T-helper 1 cell treated with Interleukin-12 subunit alpha and Interleukin-12 subunit beta and Interleukin-4 antibody, amounts not matched to agents 30 μg/mL and 1 μg/mL, for 36 hours (primary cell): ENCODE measurements around the gene RRBP1.

Source experiments
- H3K27ac Mint-ChIP-seq: one replicate; pipeline ENCODE4 v1.8.0; 2021; ENCODE audit warnings: mild to moderate bottlenecking, mixed read lengths
- H3K27me3 Mint-ChIP-seq: one replicate; pipeline ENCODE4 v1.8.0; 2021; ENCODE audit warnings: low read depth, mixed read lengths
- H3K36me3 Mint-ChIP-seq: one replicate; pipeline ENCODE4 v1.8.0; 2021; ENCODE audit warnings: low read depth, mixed read lengths
- H3K4me1 Mint-ChIP-seq: one replicate; pipeline ENCODE4 v1.8.0; 2021; ENCODE audit warnings: low read depth, mixed read lengths
- H3K4me3 Mint-ChIP-seq: one replicate; pipeline ENCODE4 v1.8.0; 2021; ENCODE audit warnings: mild to moderate bottlenecking, moderate library complexity, mixed read lengths
- H3K9me3 Mint-ChIP-seq: one replicate; pipeline ENCODE4 v1.8.0; 2021; ENCODE audit warnings: mixed read lengths

Gene RRBP1

GRCh38 chr20:17681726-17682102 is 328 bp downstream of the RRBP1 start:
- peak overlapping the region; percentile 87 for H3K27ac Mint-ChIP-seq

DNA sequence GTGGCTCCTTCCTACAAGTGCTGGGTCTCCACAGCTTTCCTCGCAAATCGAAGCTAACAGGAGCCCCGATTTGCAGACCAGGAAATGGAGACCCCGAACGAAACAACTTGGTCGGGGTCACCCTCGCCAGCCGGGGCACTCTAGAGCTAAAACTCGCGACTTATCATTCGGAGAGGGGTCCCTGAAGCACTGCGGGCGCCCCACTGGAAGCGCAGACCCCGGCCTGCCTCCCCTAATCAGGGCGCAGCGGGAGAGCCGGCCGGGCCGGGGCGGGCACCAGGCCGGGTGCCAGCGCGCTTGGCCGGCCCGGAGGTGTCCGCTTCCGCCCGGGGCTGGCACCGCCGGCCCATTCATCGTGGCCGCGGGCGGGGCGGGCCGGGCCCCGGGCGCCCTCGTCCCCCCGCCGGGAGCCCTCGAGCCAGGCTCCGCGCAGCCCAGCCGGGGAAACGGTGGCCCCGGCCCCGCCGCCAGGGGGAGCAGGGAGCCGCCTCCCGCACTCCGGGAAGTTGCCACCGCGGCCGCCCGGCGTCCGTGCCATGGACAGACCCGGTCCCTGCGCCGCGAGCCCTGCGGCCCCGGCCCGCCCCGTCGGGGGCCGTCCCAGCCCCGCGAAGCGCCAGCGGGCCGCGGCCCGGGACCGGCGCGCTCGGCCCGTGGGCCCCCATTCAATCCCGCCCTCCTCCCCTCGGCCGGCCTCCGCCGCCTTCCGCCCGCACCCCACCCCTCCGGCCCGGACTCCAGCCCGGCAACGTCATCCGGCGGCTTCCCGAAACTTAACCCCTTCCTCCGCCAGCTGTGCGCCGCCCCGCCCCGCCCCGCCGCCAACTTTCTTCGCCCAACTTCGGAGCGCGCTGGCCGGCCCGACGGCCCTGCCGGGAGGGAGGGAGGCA is 961 bp downstream of the RRBP1 start:
- no peaks in the 10 kb centered on the region for H3K9me3 Mint-ChIP-seq
- H3K4me1 Mint-ChIP-seq = peaks cover 23% of the 10 kb centered on the region
- H3K4me3 Mint-ChIP-seq = peak overlapping the region; percentile 80
- peak overlapping the region; percentile 57 for H3K27ac Mint-ChIP-seq
- H3K27me3 Mint-ChIP-seq = peaks cover 34% of the 10 kb centered on the region
- H3K36me3 Mint-ChIP-seq = peaks cover 9% of the 10 kb centered on the region

More at GRCh38 chr20:17681726-17682102, 328 bp downstream of the RRBP1 start:
- H3K4me1 Mint-ChIP-seq = peaks cover 21% of the 10 kb centered on the region
- H3K9me3 Mint-ChIP-seq = no peaks in the 10 kb centered on the region
- H3K27me3 Mint-ChIP-seq = peaks cover 39% of the 10 kb centered on the region
- H3K36me3 Mint-ChIP-seq = peaks cover 8% of the 10 kb centered on the region
- H3K4me3 Mint-ChIP-seq = peak overlapping the region; percentile 88

GRCh38 chr20:17679941-17680835 is 1.9 kb downstream of the RRBP1 start:
- peak overlapping the region; percentile 80 for H3K4me3 Mint-ChIP-seq
- H3K4me1 Mint-ChIP-seq = peaks cover 23% of the 10 kb centered on the region
- no peaks in the 10 kb centered on the region for H3K9me3 Mint-ChIP-seq
- H3K27me3 Mint-ChIP-seq = peaks cover 25% of the 10 kb centered on the region
- H3K27ac Mint-ChIP-seq = peak overlapping the region; percentile 57
- peaks cover 13% of the 10 kb centered on the region for H3K36me3 Mint-ChIP-seq

- Mint-ChIP-seq H3K9me3 (no peaks in the 10 kb centered on the region), H3K36me3 (peaks cover 14% of the 10 kb centered on the region), H3K4me3 (no peak overlapping the region), H3K27ac (no peak overlapping the region), H3K4me1 (peaks cover 23% of the 10 kb centered on the region), H3K27me3 (peaks cover 12% of the 10 kb centered on the region)
Observed at GRCh38 chr20:17678886-17679285, 3.2 kb downstream of the RRBP1 start.

- Mint-ChIP-seq H3K4me1 (peaks cover 22% of the 10 kb centered on the region), H3K4me3 (no peak overlapping the region), H3K27ac (no peak overlapping the region), H3K36me3 (peaks cover 14% of the 10 kb centered on the region), H3K9me3 (no peaks in the 10 kb centered on the region), H3K27me3 (peaks cover 6% of the 10 kb centered on the region)
Observed at GRCh38 chr20:17678295-17678694, 3.7 kb downstream of the RRBP1 start.

GRCh38 chr20:17676942-17677341 is 5.1 kb downstream of the RRBP1 start:
- Mint-ChIP-seq H3K27me3 (no peaks in the 10 kb centered on the region), H3K4me3 (no peak overlapping the region), H3K27ac (no peak overlapping the region), H3K36me3 (peaks cover 19% of the 10 kb centered on the region), H3K9me3 (no peaks in the 10 kb centered on the region), H3K4me1 (peaks cover 19% of the 10 kb centered on the region)

DNA sequence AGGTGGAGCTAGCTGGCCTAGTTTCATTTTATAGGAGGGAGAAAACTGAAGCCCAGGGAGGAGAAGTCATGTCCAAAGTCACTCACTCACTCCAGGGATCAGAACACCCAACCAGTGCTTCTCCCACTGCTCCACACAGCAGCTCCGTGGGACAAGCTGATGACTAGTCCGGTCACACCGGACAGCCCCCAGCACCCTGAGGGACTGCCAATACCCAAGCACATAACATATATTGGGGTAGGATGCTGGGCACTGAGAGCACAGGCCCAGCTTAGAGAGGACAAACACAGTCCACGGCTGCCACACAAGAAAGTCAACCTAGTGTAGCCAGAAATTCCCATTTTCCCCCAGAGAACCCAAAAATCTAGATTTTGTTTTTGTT is 5.7 kb downstream of the RRBP1 start:
- Mint-ChIP-seq H3K9me3 (no peaks in the 10 kb centered on the region), H3K4me1 (peaks cover 19% of the 10 kb centered on the region), H3K36me3 (peaks cover 21% of the 10 kb centered on the region), H3K27me3 (no peaks in the 10 kb centered on the region), H3K27ac (no peak overlapping the region), H3K4me3 (no peak overlapping the region)

DNA sequence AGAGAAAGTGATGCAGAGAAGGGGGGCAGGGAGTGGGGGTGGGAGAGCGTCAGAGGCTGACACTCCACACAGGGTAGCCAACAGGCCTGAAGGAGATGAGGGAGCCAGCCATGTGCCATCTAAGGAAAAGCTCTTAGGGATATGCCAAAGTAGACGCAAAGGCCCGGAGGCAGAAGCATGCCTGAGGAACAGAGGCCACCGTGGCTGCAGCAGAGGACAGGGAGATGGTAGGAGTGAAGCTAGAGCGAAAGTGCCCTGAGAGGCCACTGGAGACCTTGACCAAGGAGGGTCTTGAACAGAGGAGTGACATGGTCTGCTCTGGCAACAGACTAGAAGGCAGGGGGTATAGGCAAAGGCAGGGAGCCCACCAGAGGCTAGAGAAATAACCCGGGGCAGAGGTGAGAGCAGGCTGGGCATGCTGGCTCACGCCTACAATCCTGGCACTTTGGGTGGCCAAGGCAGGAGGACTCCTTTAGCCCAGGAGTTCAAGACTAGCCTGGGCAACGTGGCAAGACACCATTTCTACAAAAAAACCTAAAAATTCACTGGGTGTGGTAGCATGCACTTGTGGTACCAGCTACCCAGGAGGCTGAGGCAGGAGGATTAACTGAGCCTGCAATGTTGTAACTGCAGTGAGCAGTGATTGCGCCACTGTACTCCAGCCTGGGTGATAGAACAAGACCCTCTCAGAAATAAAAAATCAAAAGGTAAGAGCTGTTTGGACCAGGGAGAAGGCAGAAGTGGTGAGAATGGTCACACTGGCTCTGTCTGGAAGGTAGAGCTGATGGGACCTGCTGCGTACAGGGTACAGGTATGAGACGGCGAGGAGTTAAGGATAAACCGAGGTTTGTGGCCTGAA is 6.3 kb downstream of the RRBP1 start:
- H3K27me3 Mint-ChIP-seq = no peaks in the 10 kb centered on the region
- peaks cover 27% of the 10 kb centered on the region for H3K36me3 Mint-ChIP-seq
- H3K27ac Mint-ChIP-seq = peak overlapping the region; percentile 50
- no peaks in the 10 kb centered on the region for H3K9me3 Mint-ChIP-seq
- H3K4me1 Mint-ChIP-seq = peaks cover 25% of the 10 kb centered on the region
- no peak overlapping the region for H3K4me3 Mint-ChIP-seq

DNA sequence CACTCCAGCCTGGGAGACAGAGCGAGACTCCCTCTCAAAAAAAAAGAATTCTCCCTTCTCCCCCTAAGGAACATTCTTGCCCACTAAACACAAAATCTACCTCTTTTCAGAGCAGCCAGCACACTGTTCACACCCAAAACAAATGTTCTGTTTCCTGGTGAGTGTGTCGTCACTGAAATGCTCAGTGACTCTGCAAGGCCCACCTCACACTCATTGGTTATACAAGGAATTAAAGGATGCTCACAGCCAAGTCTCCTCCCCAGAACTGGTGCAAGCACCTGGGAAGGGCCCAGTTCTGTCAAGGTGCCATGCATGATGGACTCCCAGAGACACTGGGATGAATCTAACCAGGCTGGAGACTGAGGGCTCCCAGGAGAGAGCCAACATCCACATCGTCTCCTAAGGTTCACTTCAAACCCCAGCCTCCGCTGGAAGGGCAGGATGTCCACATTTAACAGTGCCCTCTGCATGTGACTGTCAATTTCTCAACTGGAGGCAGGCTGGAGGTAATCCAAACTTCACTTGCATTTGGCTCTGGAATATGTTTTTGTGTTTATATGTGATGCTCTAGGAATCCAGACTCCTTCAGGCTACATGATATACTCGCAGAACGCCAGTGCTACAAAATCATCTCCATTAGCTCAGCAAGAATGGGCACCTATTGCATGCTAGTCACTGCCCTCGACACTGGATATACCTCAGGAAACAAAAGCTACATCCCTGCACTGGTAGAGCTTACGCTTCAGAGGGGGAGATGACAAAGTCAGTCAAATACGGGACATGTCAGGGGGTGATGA is 7.1 kb downstream of the RRBP1 start:
- Mint-ChIP-seq H3K27me3 (no peaks in the 10 kb centered on the region), H3K4me1 (peaks cover 21% of the 10 kb centered on the region), H3K4me3 (no peak overlapping the region), H3K27ac (no peak overlapping the region), H3K36me3 (peaks cover 32% of the 10 kb centered on the region), H3K9me3 (no peaks in the 10 kb centered on the region)

- H3K9me3 Mint-ChIP-seq = no peaks in the 10 kb centered on the region
- H3K27ac Mint-ChIP-seq = no peak overlapping the region
- peaks cover 35% of the 10 kb centered on the region for H3K36me3 Mint-ChIP-seq
- H3K27me3 Mint-ChIP-seq = no peaks in the 10 kb centered on the region
- no peak overlapping the region for H3K4me3 Mint-ChIP-seq
- H3K4me1 Mint-ChIP-seq = peaks cover 16% of the 10 kb centered on the region
Observed at GRCh38 chr20:17673084-17673483, 9.0 kb downstream of the RRBP1 start.

DNA sequence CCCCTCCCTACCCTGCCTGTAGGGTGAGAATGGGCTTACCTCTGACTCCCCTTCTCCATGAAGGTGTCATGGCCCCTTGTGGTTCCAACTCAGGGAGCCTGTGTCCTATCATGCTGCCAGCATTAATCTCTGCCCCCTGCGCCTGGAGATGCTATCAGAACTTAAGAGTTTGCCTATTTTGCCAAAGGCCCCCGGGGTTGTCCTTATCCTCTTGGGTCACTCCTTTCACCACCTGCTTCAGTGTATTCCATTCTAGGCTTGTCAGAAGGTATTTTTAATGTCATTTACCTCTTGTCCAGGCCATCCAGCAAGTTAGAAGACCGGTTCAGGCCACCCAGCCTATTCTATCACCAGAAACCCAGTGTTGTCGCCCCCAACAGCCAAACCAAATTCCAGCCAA is 10.5 kb downstream of the RRBP1 start:
- Mint-ChIP-seq H3K27ac (no peak overlapping the region), H3K4me1 (peaks cover 23% of the 10 kb centered on the region), H3K27me3 (no peaks in the 10 kb centered on the region), H3K9me3 (no peaks in the 10 kb centered on the region), H3K36me3 (peaks cover 35% of the 10 kb centered on the region), H3K4me3 (no peak overlapping the region)

DNA sequence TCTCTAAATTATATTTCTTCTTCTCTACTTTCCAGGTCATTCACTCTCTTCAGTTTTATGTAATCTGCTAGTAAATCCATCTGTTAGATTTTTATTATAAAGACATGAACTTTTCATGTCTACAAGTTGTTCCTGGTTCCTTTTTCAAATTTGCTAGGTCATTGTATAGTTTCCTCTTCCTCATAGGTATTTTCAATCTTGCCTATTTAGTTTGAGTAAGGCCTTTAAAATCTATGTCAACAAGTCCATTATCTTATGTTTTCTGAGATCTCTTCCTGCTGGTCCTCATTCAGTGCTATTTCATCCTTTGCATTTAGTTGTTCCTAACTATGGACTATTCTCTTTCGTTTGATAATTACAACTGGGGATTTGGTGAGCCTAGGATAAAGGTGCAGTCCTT is 11.0 kb downstream of the RRBP1 start:
- no peak overlapping the region for H3K27ac Mint-ChIP-seq
- no peaks in the 10 kb centered on the region for H3K9me3 Mint-ChIP-seq
- H3K36me3 Mint-ChIP-seq = peaks cover 33% of the 10 kb centered on the region
- no peaks in the 10 kb centered on the region for H3K27me3 Mint-ChIP-seq
- no peak overlapping the region for H3K4me3 Mint-ChIP-seq
- H3K4me1 Mint-ChIP-seq = peaks cover 27% of the 10 kb centered on the region

- H3K27me3 Mint-ChIP-seq = no peaks in the 10 kb centered on the region
- H3K36me3 Mint-ChIP-seq = peaks cover 30% of the 10 kb centered on the region
- no peaks in the 10 kb centered on the region for H3K9me3 Mint-ChIP-seq
- H3K4me3 Mint-ChIP-seq = no peak overlapping the region
- H3K4me1 Mint-ChIP-seq = peaks cover 39% of the 10 kb centered on the region
- no peak overlapping the region for H3K27ac Mint-ChIP-seq
Observed at GRCh38 chr20:17669306-17669931, 12.6 kb downstream of the RRBP1 start.
